Activated CD4-positive, alpha-beta T cell treated with anti-CD3 and anti-CD28 coated beads, Interleukin-2, amount 50 U/mL, for 24 hours (primary cell): Measurements from ENCODE around the gene EPHB6.

Experiments used
- DNase-seq, 2 donors: peaks; one replicate each; pipeline ENCODE4 v3.0.0-alpha.2; 2020; ENCODE audit warnings: low read depth in 1 of 2, low spot score in 1 of 2

EPHB6 gene

DNA sequence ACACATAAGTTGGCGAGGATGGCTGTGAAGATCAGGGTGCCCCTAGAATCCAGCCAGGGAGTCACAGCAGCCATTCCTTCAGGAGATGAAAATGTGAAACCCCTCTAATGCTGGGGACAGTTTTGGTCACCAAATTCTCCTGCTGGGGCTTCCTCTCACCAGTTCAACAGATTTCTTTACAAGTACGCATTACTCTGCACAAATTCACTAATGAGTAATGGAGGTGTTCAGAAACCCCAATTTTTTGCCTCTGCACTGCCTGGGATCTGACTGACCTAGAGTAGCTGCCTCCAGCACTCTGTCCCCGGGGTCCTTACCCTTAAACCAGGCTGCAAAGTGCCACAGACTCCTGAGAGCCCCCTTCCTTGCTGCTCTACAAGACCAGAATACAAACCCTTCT, 62.6 kb downstream of the EPHB6 start:
- DNase-seq, result no peak

DNA sequence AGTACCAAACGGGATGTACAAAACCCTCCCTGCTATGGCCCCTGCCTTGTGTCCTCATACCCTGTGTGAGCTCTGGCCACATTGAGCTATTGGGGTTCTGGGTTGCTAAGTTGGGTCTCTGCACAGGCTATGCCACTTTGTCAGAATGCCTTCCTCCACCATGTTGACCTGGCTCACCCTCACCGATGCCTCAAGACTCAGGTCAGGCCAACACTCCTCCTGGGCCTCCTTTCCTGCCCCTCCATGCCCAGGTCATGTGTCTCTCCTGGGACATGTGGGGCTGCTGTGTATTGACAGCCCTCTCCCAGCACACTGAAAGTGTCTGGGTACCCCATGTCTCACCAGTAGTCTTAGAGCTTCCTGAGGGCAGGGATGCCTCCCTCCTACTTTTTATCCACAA, 64.0 kb downstream of the EPHB6 start:
- no peak for DNase-seq

DNA sequence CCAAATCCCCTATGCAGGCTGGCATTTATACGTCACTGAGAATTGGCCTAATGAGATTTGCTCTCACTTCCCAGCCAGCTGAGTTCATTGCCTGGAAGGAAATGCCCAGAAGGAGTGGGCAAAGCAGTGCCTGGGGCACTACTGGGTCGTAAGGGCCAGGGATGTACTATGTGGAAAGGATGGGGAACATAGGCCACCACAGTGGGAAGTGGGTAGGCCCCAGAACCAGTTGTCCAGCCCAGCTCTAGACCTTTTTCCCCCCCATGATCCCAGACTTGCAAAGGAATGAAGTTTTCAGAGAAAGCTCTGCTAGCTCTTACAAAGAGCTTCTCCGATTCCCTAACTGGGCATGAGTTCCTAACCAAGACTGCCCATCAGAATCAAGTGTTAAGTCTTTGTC, 64.8 kb downstream of the EPHB6 start:
- no peak for DNase-seq
